HEK293 (cell line): Measurements from ENCODE around the gene GNG7.

Experiments used
- PBX3 ChIP-seq: sonication (generic); formaldehyde crosslinking; IDR thresholded peaks from 2 replicates; pipeline ENCODE4 v1.8.1; 2022; ENCODE audit warnings: mild to moderate bottlenecking, moderate library complexity, missing genetic modification reagents
- SALL2 ChIP-seq: fragments of 450-650 bp; formaldehyde crosslinking; IDR thresholded peaks from 2 replicates; pipeline ENCODE4 v1.5.0; 2017; ENCODE audit warnings: missing biosample characterization, mild to moderate bottlenecking, missing genetic modification characterization, borderline replicate concordance
- TCF7L2 ChIP-seq: IDR thresholded peaks from 2 replicates; pipeline ENCODE4 v1.6.1; 2011; ENCODE audit warnings: low read depth, mild to moderate bottlenecking, inconsistent platforms, low read length, moderate library complexity, borderline replicate concordance
- ZNF19 ChIP-seq: fragments of 450-650 bp; formaldehyde crosslinking; IDR thresholded peaks from 2 replicates; pipeline ENCODE4; 2016; ENCODE audit warnings: missing biosample characterization, missing genetic modification characterization, low read depth
- ZNF274 ChIP-seq, 2 experiments: fragments of 200-500 bp in 1 of 2; fragments of 450-650 bp in 1 of 2; sonication (Bioruptor generic) in 1 of 2; formaldehyde crosslinking in 1 of 2; IDR thresholded peaks; 2 replicates each; pipeline versions ENCODE4 v1.5.1 to v1.6.1; 2014 to 2016; ENCODE audit warnings: borderline replicate concordance in 1 of 2, inconsistent platforms in 1 of 2, low read length in 1 of 2, missing biosample characterization in 1 of 2, missing genetic modification characterization in 1 of 2
- ZNF660 ChIP-seq: fragments of 450-650 bp; IDR thresholded peaks from 2 replicates; pipeline ENCODE4 v1.5.1; 2018; ENCODE audit warnings: missing biosample characterization, mild to moderate bottlenecking, missing genetic modification characterization

DNA sequence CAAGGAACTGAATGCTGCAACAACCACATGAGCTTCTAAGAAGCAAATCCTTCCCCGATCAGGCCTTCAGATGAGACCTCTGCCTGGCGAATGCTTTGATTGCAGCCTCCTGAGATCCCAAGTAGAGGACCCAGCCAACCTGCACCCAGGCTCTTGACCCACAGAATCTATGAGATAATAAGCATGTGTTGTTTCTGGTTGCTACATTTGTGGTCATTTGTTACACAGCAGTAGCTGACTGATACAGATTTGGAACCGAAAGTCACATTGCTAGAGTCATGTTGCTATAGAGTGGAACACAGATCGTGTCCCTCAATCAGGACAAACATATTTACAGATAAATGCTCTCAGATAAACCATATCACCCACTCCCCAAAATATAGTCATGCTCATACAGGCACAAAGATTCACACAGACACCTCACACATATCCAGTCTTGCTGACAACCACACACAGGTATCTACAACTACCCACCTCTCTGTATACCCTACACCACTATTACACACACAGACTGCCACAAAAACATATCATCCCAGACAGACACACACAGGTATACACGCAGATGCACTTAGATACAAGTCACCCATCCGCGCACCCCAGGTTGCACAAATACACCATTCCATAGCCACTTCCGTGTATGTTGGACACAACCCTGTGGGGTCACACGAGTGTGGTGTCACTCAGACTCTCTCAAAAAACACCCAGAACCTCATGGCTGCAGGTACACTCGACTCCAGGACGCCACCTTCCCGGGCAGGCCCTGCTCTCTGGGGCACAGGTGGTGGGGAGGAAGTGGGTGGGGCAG is 13.2 kb upstream of the GNG7 start:
- TF ChIP-seq PBX3 (CRISPR knock-in tag) (no peak), ZNF19 (tag by site-specific recombination) (no peak), TCF7L2 (no peak), SALL2 (tag by site-specific recombination) (no peak), ZNF660 (no peak), ZNF274 (IDR thresholded peaks at IDR 0.05; ENCODE audit: low read length) (no peak), ZNF274 (tag by site-specific recombination; IDR thresholded peaks at IDR 0.05; ENCODE audit: borderline replicate concordance) (no peak)
